GM12874 (cell line): ENCODE measurements around the gene FOXL2.

Source experiments
- TF ChIP-seq, protein P1 (sequence below): IDR thresholded peaks from 2 replicates; pipeline ENCODE4 v1.5.1; 2011; ENCODE audit warnings: low read depth, mild to moderate bottlenecking, control low read depth, low read length, moderate library complexity; ENCODE audit not compliant: insufficient read depth

Gene FOXL2

DNA sequence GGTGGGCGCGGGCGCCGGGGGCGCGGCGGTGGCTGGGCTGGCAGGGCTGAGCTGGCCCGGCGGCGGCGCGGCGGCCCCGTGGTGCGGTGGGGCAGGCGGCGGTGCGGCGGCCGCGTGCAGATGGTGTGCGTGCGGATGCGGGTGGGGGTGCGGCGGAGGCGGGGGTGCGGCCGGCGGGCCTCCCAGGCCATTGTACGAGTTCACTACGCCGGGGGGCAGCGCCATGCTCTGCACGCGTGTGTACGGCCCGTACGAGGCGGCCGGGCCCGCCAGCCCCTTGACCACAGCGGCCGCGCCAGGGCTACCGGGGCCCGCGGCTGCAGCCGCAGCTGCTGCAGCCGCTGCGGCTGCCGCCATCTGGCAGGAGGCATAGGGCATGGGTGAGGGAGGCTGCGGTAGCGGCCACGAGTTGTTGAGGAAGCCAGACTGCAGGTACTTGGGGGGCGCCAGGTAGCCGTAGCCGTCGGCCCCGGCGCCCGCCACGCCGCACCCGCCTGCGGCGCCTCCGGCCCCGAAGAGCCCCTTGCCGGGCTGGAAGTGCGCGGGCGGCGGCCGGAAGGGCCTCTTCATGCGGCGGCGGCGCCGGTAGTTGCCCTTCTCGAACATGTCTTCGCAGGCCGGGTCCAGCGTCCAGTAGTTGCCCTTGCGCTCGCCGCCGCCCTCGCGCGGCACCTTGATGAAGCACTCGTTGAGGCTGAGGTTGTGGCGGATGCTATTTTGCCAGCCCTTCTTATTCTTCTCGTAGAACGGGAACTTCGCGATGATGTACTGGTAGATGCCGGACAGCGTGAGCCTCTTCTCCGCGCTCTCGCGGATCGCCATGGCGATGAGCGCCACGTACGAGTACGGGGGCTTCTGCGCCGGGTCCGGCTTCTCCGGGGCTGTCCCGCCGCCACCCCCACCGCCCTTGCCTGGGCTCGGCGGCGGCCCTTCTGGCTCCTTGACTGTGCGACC lies 951 bp downstream of the FOXL2 start:
- TF ChIP-seq, protein P1, sequence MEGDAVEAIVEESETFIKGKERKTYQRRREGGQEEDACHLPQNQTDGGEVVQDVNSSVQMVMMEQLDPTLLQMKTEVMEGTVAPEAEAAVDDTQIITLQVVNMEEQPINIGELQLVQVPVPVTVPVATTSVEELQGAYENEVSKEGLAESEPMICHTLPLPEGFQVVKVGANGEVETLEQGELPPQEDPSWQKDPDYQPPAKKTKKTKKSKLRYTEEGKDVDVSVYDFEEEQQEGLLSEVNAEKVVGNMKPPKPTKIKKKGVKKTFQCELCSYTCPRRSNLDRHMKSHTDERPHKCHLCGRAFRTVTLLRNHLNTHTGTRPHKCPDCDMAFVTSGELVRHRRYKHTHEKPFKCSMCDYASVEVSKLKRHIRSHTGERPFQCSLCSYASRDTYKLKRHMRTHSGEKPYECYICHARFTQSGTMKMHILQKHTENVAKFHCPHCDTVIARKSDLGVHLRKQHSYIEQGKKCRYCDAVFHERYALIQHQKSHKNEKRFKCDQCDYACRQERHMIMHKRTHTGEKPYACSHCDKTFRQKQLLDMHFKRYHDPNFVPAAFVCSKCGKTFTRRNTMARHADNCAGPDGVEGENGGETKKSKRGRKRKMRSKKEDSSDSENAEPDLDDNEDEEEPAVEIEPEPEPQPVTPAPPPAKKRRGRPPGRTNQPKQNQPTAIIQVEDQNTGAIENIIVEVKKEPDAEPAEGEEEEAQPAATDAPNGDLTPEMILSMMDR, result no peak

DNA sequence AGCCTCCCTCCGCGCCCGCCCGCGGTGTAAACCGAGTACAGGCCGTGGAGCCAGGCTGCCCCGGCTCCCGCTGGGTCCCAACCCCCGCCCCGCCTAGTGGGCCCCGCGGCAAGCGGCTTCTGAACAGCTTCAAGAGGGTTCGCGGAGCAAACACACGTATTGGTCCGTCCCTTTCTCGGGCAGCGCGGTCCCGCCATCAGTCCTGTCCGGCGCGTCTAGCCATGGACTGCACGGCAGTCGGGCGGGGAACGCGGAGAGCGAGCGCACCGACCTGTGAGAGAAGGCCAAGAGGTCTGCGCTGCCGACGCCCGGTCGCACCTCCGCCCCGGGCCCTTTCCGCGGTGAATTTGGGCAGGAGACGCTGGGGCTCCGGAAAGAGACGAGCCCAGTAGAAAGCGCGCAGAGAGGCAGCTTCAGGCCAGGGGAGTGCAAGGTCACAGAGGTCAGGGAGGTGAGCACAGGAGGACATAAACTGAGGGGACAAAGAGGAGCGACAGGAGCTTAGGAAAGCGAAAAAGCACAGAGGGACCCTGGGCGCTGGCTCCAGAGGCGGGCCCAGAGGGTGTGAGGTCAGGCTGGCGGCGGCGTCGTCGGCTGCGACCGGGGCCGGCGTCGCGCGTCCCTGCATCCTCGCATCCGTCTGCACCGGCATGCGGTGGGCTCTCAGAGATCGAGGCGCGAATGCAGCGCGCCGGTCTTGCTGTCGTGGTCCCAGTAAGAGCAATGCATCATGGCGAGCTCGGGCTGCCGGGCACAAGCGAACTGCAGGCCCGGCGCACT lies 1.8 kb downstream of the FOXL2 start:
- TF ChIP-seq, protein P1, result no peak

DNA sequence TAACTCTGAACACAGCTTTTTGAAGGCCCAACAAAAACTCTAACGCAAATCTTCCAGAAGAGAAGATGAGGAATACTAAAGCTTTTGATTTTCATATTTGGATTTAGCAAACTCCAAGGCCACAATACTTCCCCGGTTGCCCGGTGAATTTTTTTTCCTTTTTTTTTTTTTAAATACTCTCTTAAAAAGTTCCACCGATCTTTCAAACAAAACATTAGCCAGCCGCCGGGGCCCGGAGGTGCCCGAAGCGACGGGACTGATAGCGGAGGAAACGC lies 2.3 kb downstream of the FOXL2 start:
- TF ChIP-seq, protein P1, result no peak

DNA sequence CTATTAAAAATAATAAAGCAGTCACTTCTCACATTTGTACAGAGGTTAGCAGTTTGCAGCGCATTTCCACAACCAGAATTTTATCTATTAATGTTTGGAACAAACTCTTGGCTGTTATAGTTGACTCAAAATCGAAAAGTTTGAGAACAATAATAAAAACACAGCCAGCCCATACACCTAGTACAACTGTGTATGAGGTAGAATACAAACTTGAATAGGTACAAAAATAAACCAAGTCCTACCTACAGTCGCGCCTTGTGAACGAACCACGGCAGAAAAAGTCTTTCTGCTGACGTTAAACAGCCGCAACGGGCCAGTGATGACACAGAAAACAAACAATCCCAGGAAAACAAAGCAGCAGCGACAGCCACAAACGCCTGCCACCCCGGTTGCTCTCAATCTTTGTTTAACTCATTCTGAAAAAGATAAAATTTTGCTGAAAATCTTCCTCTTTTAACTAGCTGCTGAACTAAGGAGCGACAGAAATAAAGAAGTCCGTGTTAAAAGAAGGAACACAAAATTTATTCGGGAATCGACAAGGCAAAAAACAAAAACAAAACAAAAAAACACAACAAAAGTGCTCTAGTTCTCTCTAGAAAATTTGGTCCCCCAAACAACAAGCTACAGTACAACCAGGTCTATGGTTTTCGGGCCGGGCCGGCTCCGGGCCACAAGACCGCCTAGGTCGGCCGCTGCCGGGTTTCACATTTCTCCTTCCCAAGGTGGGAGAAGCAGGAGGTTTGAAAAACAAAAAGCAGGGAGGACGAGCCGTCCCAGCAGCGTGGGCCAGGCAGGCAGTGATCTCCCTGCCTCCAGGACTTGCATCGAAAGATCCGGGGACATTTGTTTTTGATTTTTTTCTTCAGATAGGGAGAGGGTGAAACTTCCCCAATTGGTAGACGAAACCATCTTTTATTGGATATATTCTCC lies 2.9 kb downstream of the FOXL2 start:
- TF ChIP-seq, protein P1, result no peak

DNA sequence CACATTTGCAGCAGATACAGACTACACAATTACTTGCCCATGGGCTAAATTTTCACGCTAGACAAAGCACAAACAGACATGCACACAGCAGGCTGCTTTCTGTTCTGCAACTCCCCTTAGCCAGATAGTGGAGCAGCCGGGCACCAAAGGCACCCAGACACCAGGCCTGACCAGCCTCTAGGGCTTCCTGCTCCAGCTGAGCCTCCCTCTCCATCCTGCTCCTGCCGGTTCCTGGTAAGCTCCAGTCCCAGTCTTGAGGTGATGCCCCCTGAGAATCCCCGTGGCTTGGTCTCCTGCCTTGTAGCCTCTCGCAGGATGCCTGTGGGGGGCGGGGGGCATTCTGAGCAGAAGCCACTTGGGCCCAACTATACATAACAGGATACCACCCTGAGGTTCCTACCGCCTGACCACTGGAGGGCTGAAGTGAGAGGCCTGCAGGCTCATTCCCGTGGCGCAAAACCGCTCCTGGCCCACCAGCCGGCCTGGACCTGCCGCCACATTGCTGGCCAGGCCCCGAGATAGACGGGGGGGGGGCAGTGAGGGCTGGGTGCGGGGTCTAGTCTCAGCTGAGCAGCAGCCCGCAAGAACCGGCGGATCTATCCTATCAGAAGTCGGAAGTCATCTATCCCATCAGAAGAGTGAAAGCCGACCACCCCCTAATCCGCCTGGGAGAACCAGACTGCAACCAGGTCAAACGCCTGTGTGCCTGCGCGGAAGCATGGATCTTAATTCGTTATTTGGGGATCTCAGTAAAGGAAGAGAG lies 3.9 kb downstream of the FOXL2 start:
- TF ChIP-seq, protein P1, result no peak

DNA sequence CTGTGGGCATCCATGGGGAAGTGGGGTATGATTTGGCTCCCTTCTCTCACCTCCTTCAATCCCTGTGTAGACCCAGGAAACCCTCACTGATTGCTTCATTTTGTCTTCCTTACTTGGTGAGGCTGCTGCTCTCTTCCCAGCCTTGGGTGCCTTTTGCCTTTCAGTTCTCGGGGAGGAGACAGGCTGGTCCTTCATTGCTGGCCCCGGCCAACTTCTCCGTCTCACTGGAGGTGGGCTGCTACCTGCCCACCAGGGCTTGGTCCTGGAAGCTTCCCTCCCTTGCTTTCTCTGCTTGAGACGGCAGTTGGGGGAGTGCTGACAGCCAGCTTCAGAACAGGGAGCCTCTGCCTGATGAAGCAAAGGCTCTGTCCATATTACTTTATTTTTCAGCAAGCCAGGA lies 4.7 kb downstream of the FOXL2 start:
- TF ChIP-seq, protein P1, result no peak
